Gastrocnemius medialis (tissue), 4 donors: Measurements from ENCODE around the gene PLCG2. TPM values are rescaled to one million over a fixed set of nuclear protein-coding genes. Genes with fewer than 3 reads are reported as not detected.

Experiments used
- ATAC-seq, 2 donors: fragments of 150-250 bp; one replicate each; pipeline ENCODE4 v1.9.1; 2016
- DNase-seq, 2 donors: peaks; one replicate each; pipeline ENCODE4 v3.0.0-alpha.2; 2019
- H3K27ac ChIP-seq, 4 donors: fragments of 200-600 bp; sonication (generic); 1 replicate in 1 of 4; 2 replicates in 3 of 4; pipeline ENCODE4 v1.5.1; 2016 to 2018; ENCODE audit warnings: mild to moderate bottlenecking in 2 of 4, moderate library complexity in 1 of 4
- H3K27me3 ChIP-seq, 3 donors: fragments of 200-600 bp; sonication (generic) in 2 of 3; 1 replicate in 1 of 3; 2 replicates in 2 of 3; pipeline versions ENCODE4 v1.5.1 to v1.6.0; 2016 to 2019; ENCODE audit warnings: mild to moderate bottlenecking in 1 of 3, moderate library complexity in 1 of 3
- H3K36me3 ChIP-seq, 2 donors: fragments of 200-600 bp; sonication (generic) in 1 of 2; one replicate each; pipeline ENCODE4 v1.5.1; 2017 to 2018
- H3K4me1 ChIP-seq, 2 donors: fragments of 200-600 bp; sonication (generic) in 1 of 2; one replicate each; pipeline ENCODE4 v1.5.1; 2016 to 2017; ENCODE audit warnings: mild to moderate bottlenecking in 2 of 2
- H3K4me3 ChIP-seq, 4 donors: fragments of 200-600 bp; sonication (generic) in 3 of 4; 1 replicate in 1 of 4; 2 replicates in 3 of 4; pipeline ENCODE4 v1.5.1; 2016 to 2019; ENCODE audit warnings: mild to moderate bottlenecking in 2 of 4
- H3K9me3 ChIP-seq, 3 donors: fragments of 200-600 bp; sonication (generic) in 2 of 3; 1 replicate in 1 of 3; 2 replicates in 2 of 3; pipeline ENCODE4 v1.5.1; 2016 to 2019
- CTCF ChIP-seq, 5 experiments: fragments of 450-650 bp in 3 of 5; fragments of 200-600 bp in 2 of 5; sonication (generic) in 2 of 5; IDR thresholded peaks in 4 of 5; conservative IDR thresholded peaks in 1 of 5; 1 replicate in 4 of 5; 2 replicates in 1 of 5; pipeline ENCODE4 v1.5.1; 2016 to 2019; ENCODE audit warnings: antibody characterized with exemption in 5 of 5, mild to moderate bottlenecking in 3 of 5, moderate library complexity in 3 of 5
- POLR2A ChIP-seq, 2 donors: fragments of 450-650 bp; IDR thresholded peaks; one replicate each; pipeline ENCODE4 v1.6.1; 2017; ENCODE audit warnings: antibody characterized with exemption in 2 of 2, mild to moderate bottlenecking in 2 of 2, moderate library complexity in 2 of 2
- in situ Hi-C, 4 donors: fragments of 200-750 bp; cut with MboI; loops; one replicate each; pipeline versions ENCODE4 v1.15.0 to v1.8.0; 2017; ENCODE audit warnings: low sequenced_read_pairs in 4 of 4
- intact Hi-C: fragments of 100-400 bp; cut with DNase I; formaldehyde crosslinking; loops from one replicate; pipeline ENCODE4 v1.15.1; 2023; ENCODE audit warnings: low total_unique reads
- total RNA-seq, 4 donors: library from RNA; depleted of rRNA; stranded (reverse); fragments of >200 nt; gene quantifications; one replicate each; pipeline versions ENCODE4 v1.1.0 to v1.2.3, GENCODE V29; 2016

Gene PLCG2
- total RNA-seq, 4 donors from 2014 or later: 1.8 to 3.0 (median 2.1) TPM

GRCh38 chr16:81899601-81900000 lies 120.5 kb downstream of the PLCG2 start:
- no peak overlapping the region for H3K27ac ChIP-seq
- H3K9me3 ChIP-seq: no peaks in the 10 kb centered on the region
- no peaks in the 10 kb centered on the region for H3K4me1 ChIP-seq
- DNase-seq: no peak
- ATAC-seq: no peak
- in situ Hi-C loops (loop anchor here in 3 of 4 donors (10.0 to 25.0 kb wide), 2 partner anchors 325 to 512 kb away; no protein-coding TSS in a partner anchor), intact Hi-C loops (no loop called here)
- no peak for TF ChIP-seq CTCF (IDR thresholded peaks at IDR 0.05 in 4 of 5, conservative IDR thresholded peaks at IDR 0.05 in 1 of 5)
- no peak for TF ChIP-seq POLR2A (IDR thresholded peaks at IDR 0.05)
- H3K36me3 ChIP-seq: no peaks in the 10 kb centered on the region
- no peak overlapping the region for H3K4me3 ChIP-seq
- H3K27me3 ChIP-seq: no peaks in the 10 kb centered on the region

GRCh38 chr16:81900014-81900413 lies 120.9 kb downstream of the PLCG2 start:
- TF ChIP-seq POLR2A (IDR thresholded peaks at IDR 0.05): no peak
- no peak for TF ChIP-seq CTCF (IDR thresholded peaks at IDR 0.05 in 4 of 5, conservative IDR thresholded peaks at IDR 0.05 in 1 of 5)
- no peaks in the 10 kb centered on the region for H3K4me1 ChIP-seq
- H3K9me3 ChIP-seq: no peaks in the 10 kb centered on the region
- H3K4me3 ChIP-seq: no peak overlapping the region
- no peak overlapping the region for H3K27ac ChIP-seq
- intact Hi-C loops: no loop called here
- H3K27me3 ChIP-seq: no peaks in the 10 kb centered on the region
- no peak for DNase-seq
- H3K36me3 ChIP-seq: no peaks in the 10 kb centered on the region
- ATAC-seq: no peak
- in situ Hi-C loops: no loop called here

GRCh38 chr16:81900456-81900855 lies 121.4 kb downstream of the PLCG2 start:
- ATAC-seq (no peak), DNase-seq (no peak)
- no peaks in the 10 kb centered on the region for H3K4me1 ChIP-seq
- H3K27me3 ChIP-seq: no peaks in the 10 kb centered on the region
- H3K9me3 ChIP-seq: no peaks in the 10 kb centered on the region
- in situ Hi-C loops: no loop called here
- no peak overlapping the region for H3K27ac ChIP-seq
- TF ChIP-seq POLR2A (IDR thresholded peaks at IDR 0.05) (no peak), CTCF (IDR thresholded peaks at IDR 0.05 in 4 of 5, conservative IDR thresholded peaks at IDR 0.05 in 1 of 5) (no peak)
- no peaks in the 10 kb centered on the region for H3K36me3 ChIP-seq
- H3K4me3 ChIP-seq: no peak overlapping the region
- intact Hi-C loops: no loop called here

- Histone ChIP-seq H3K36me3 (no peaks in the 10 kb centered on the region), H3K9me3 (no peaks in the 10 kb centered on the region), H3K4me3 (no peak overlapping the region), H3K27me3 (no peaks in the 10 kb centered on the region), H3K4me1 (no peaks in the 10 kb centered on the region), H3K27ac (peak overlapping the region in 1 of 4 donors; percentile 15)
- DNase-seq: no peak
- in situ Hi-C loops (no loop called here), intact Hi-C loops (no loop called here)
- no peak for ATAC-seq
- no peak for TF ChIP-seq POLR2A (IDR thresholded peaks at IDR 0.05)
- no peak for TF ChIP-seq CTCF (IDR thresholded peaks at IDR 0.05 in 4 of 5, conservative IDR thresholded peaks at IDR 0.05 in 1 of 5)
Measured at GRCh38 chr16:81901484-81901883, 122.4 kb downstream of the PLCG2 start.

GRCh38 chr16:81902025-81902424 lies 122.9 kb downstream of the PLCG2 start:
- H3K27ac ChIP-seq: peak overlapping the region in 1 of 4 donors; percentile 15

More at GRCh38 chr16:81902025-81902424, 122.9 kb downstream of the PLCG2 start:
- intact Hi-C loops (no loop called here), in situ Hi-C loops (no loop called here)
- Histone ChIP-seq H3K4me3 (no peak overlapping the region), H3K36me3 (no peaks in the 10 kb centered on the region), H3K27me3 (no peaks in the 10 kb centered on the region), H3K4me1 (no peaks in the 10 kb centered on the region), H3K9me3 (no peaks in the 10 kb centered on the region)
- DNase-seq (no peak), ATAC-seq (no peak)
- TF ChIP-seq CTCF (IDR thresholded peaks at IDR 0.05 in 4 of 5, conservative IDR thresholded peaks at IDR 0.05 in 1 of 5) (no peak), POLR2A (IDR thresholded peaks at IDR 0.05) (no peak)
